ENCODE results near the gene RFX2. TPM values are rescaled to one million over a fixed set of nuclear protein-coding genes. Genes with fewer than 3 reads are reported as not detected.

The RFX2 gene
- total RNA-seq, 2 experiments from 2014 or later = 9.0 to 10.4 TPM

GRCh38 chr19:5949792-5950305 lies 160.5 kb downstream of the RFX2 start:
- Mint-ChIP-seq H3K36me3 (ENCODE audit: low read depth) (peaks cover 52% of the 10 kb centered on the region), H3K27ac (peak overlapping the region; percentile 91), H3K27me3 (no peaks in the 10 kb centered on the region), H3K4me3 (peak overlapping the region; percentile 6), H3K4me1 (peaks cover 76% of the 10 kb centered on the region), H3K9me3 (no peaks in the 10 kb centered on the region)
- peak; percentile 49 for DNase-seq
- POLR2A ChIA-PET = interaction anchor here (0.6 to 4.9 kb wide), 4 partner anchors 8 to 115 kb away, joined by 3 to 25 read pairs (median 4); partner anchors contain the start of gene RANBP3
- CTCF ChIA-PET = interaction anchor here (1.0 to 2.1 kb wide), 4 partner anchors 13 to 146 kb away, joined by 3 to 9 read pairs (median 4); partner anchors contain the start of gene RANBP3

- H3K4me1 Mint-ChIP-seq = peaks cover 67% of the 10 kb centered on the region
- H3K36me3 Mint-ChIP-seq (ENCODE audit: low read depth) = peaks cover 52% of the 10 kb centered on the region
- H3K9me3 Mint-ChIP-seq = no peaks in the 10 kb centered on the region
- no peaks in the 10 kb centered on the region for H3K27me3 Mint-ChIP-seq
- ChIA-PET CTCF (interaction anchor here (1.0 to 2.1 kb wide), 4 partner anchors 13 to 145 kb away, joined by 3 to 9 read pairs (median 4); partner anchors contain the start of gene RANBP3), POLR2A (interaction anchor here (0.6 to 2.2 kb wide), 7 partner anchors 9 to 120 kb away, joined by 3 to 7 read pairs (median 3); partner anchors contain the start of genes NDUFA11 and RANBP3)
- DNase-seq = no peak
- no peak overlapping the region for H3K4me3 Mint-ChIP-seq
- peak overlapping the region; percentile 91 for H3K27ac Mint-ChIP-seq
Measured at GRCh38 chr19:5948752-5949564, 161.3 kb downstream of the RFX2 start.

GRCh38 chr19:5947435-5947834 lies 162.9 kb downstream of the RFX2 start:
- Mint-ChIP-seq H3K27me3 (no peaks in the 10 kb centered on the region), H3K36me3 (ENCODE audit: low read depth) (peaks cover 42% of the 10 kb centered on the region), H3K9me3 (no peaks in the 10 kb centered on the region), H3K4me3 (no peak overlapping the region), H3K27ac (peak overlapping the region; percentile 91), H3K4me1 (peaks cover 52% of the 10 kb centered on the region)
- ChIA-PET POLR2A (interaction anchor here (2.2 kb wide), 1 partner anchor 44 kb away, joined by 7 read pairs; the partner anchor contains the start of gene NDUFA11), CTCF (interaction anchor here (0.7 to 2.1 kb wide), 3 partner anchors 11 to 40 kb away, joined by 3 to 9 read pairs (median 4); no protein-coding TSS in a partner anchor)
- no peak for DNase-seq

- no peaks in the 10 kb centered on the region for H3K9me3 Mint-ChIP-seq
- no peak overlapping the region for H3K27ac Mint-ChIP-seq
- H3K27me3 Mint-ChIP-seq = no peaks in the 10 kb centered on the region
- peaks cover 30% of the 10 kb centered on the region for H3K36me3 Mint-ChIP-seq (ENCODE audit: low read depth)
- no peak overlapping the region for H3K4me3 Mint-ChIP-seq
- POLR2A ChIA-PET = no interaction called here
- CTCF ChIA-PET = no interaction called here
- DNase-seq = no peak
- H3K4me1 Mint-ChIP-seq = peaks cover 14% of the 10 kb centered on the region
Measured at GRCh38 chr19:5943623-5944022, 166.7 kb downstream of the RFX2 start.

Other genes starting within 250 kb of the RFX2 start
- gene FUT5, start 240.0 kb downstream of the RFX2 start, total RNA-seq = under 1 TPM in 1 of 2 experiments, not detected in 1; 0.23 TPM
- gene NDUFA11, start 206.7 kb downstream of the RFX2 start, total RNA-seq = 100 to 1,000 TPM; 217 to 220 TPM
- gene VMAC, start 205.6 kb downstream of the RFX2 start, total RNA-seq = 1 to 10 TPM; 7.6 to 7.9 TPM
- gene CAPS, start 196.2 kb downstream of the RFX2 start, total RNA-seq = 10 to 100 TPM; 11.8 to 12.5 TPM
- gene RANBP3, start 132.4 kb downstream of the RFX2 start, total RNA-seq = 10 to 100 TPM; 78.1 to 85.1 TPM
- gene ACSBG2, start 25.2 kb upstream of the RFX2 start, total RNA-seq = under 1 TPM in 1 of 2 experiments, not detected in 1; 0.33 TPM
- 10 to 100 TPM; 35.6 to 37.2 TPM for gene MLLT1, start 169.5 kb upstream of the RFX2 start, total RNA-seq
- under 1 TPM; 0.15 to 0.30 TPM for gene ACER1, start 223.1 kb upstream of the RFX2 start, total RNA-seq

Measured in activated CD4-positive, alpha-beta memory T cell treated with anti-CD3 and anti-CD28 coated beads, Interleukin-2, amount 10 ng/mL, durations not matched to agents 7 days and 5 days (primary cell).